B cell (primary cell): ENCODE results near the gene BBS1. TPM values are rescaled to one million over a fixed set of nuclear protein-coding genes. Genes with fewer than 3 reads are reported as not detected.

Experiments
- ATAC-seq: fragments of 200-7000 bp; cut with Tn5 transposase; one replicate; pipeline ENCODE4 v1.10.0; 2021; ENCODE audit warnings: low read depth, mild to moderate bottlenecking, moderate number of reproducible peaks, moderate library complexity
- CTCF ChIA-PET: fragments of 350-600 bp; sonication (Branson Sonifier 250); formaldehyde crosslinking; loops from one replicate; lab custom pipeline; 2021; ENCODE audit warnings: antibody characterized with exemption, inconsistent platforms; lab: Charles Lee
- POLR2A ChIA-PET: fragments of 350-600 bp; sonication (Branson Sonifier 250); formaldehyde crosslinking; loops from one replicate; lab custom pipeline; 2021; ENCODE audit warnings: antibody characterized with exemption; lab: Charles Lee
- DNase-seq: peaks from one replicate; pipeline ENCODE4 v3.0.0; 2013
- H2AFZ ChIP-seq: 2 replicates; pipeline ENCODE4 v1.6.1; 2012; ENCODE audit warnings: mild to moderate bottlenecking, low read depth, low read length; ENCODE audit not compliant: insufficient read depth, poor library complexity, severe bottlenecking
- H3K27ac ChIP-seq, 2 donors: 1 replicate in 1 of 2; 2 replicates in 1 of 2; pipeline ENCODE4 v1.5.1; 2012 to 2013; ENCODE audit warnings: low read length in 2 of 2, mild to moderate bottlenecking in 2 of 2, moderate library complexity in 1 of 2
- H3K27me3 ChIP-seq, 4 experiments: fragments of 200-600 bp in 1 of 4; sonication (generic) in 1 of 4; replicated peaks in 1 of 4; 1 replicate in 2 of 4; 2 replicates in 2 of 4; pipeline versions ENCODE4 v1.6.1 to v1.7.0; 2013 to 2016; ENCODE audit warnings: low read length in 3 of 4, mild to moderate bottlenecking in 2 of 4, mixed read lengths in 1 of 4, moderate library complexity in 1 of 4; ENCODE audit not compliant: insufficient read depth in 4 of 4, control insufficient read depth in 3 of 4; ENCODE audit errors: control extremely low read depth in 1 of 4
- H3K36me3 ChIP-seq, 2 experiments: replicated peaks in 1 of 2; 1 replicate in 1 of 2; 2 replicates in 1 of 2; pipeline versions ENCODE4 v1.6.1 to v1.7.1; 2013; ENCODE audit warnings: low read length in 1 of 2; ENCODE audit not compliant: insufficient read depth in 2 of 2, control insufficient read depth in 1 of 2; ENCODE audit errors: control extremely low read depth in 1 of 2, extremely low read depth in 1 of 2
- H3K4me1 ChIP-seq, 2 donors: fragments of 200-600 bp in 1 of 2; sonication (generic) in 1 of 2; 1 replicate in 1 of 2; 2 replicates in 1 of 2; pipeline versions ENCODE4 v1.5.1 to v1.6.1; 2013 to 2017; ENCODE audit warnings: low read length in 2 of 2; ENCODE audit not compliant: control insufficient read depth in 2 of 2, insufficient read depth in 2 of 2
- H3K4me2 ChIP-seq: replicated peaks from 2 replicates; pipeline ENCODE3; 2012; ENCODE audit warnings: mild to moderate bottlenecking, low read depth, low read length; ENCODE audit not compliant: poor library complexity, severe bottlenecking
- H3K4me3 ChIP-seq, 5 experiments: fragments of 200-600 bp in 1 of 5; sonication (generic) in 1 of 5; 1 replicate in 3 of 5; 2 replicates in 2 of 5; pipeline versions ENCODE4 v1.5.1 to v1.7.0; 2011 to 2016; ENCODE audit warnings: low read length in 4 of 5, mild to moderate bottlenecking in 4 of 5, low read depth in 2 of 5, control low read depth in 1 of 5, moderate library complexity in 1 of 5; ENCODE audit not compliant: insufficient read depth in 1 of 5; ENCODE audit errors: control extremely low read depth in 1 of 5, extremely low read depth in 1 of 5
- H3K79me2 ChIP-seq: fragments of 200-600 bp; sonication (generic); one replicate; pipeline ENCODE4 v1.6.0; 2016; ENCODE audit warnings: low read length; ENCODE audit not compliant: control insufficient read depth, insufficient read depth
- H3K9ac ChIP-seq: fragments of 200-600 bp; sonication (generic); 2 replicates; pipeline ENCODE4 v1.6.1; 2017; ENCODE audit warnings: mild to moderate bottlenecking, low read length, moderate library complexity
- H3K9me3 ChIP-seq, 3 donors: one replicate each; pipeline versions ENCODE4 v1.6.1 to v1.7.1; 2013; ENCODE audit warnings: low read length in 2 of 3; ENCODE audit not compliant: control insufficient read depth in 2 of 3, insufficient read depth in 1 of 3; ENCODE audit errors: control extremely low read depth in 1 of 3
- H4K20me1 ChIP-seq: 2 replicates; pipeline ENCODE4 v1.6.0; 2012; ENCODE audit warnings: mild to moderate bottlenecking, low read length; ENCODE audit not compliant: insufficient read depth, control insufficient read depth, poor library complexity, severe bottlenecking
- H3K27ac Mint-ChIP-seq: one replicate; pipeline ENCODE4 v1.8.0; 2021; ENCODE audit warnings: mixed read lengths
- H3K27me3 Mint-ChIP-seq: one replicate; pipeline ENCODE4 v1.8.0; 2021; ENCODE audit warnings: mixed read lengths
- H3K4me1 Mint-ChIP-seq: one replicate; pipeline ENCODE4 v1.8.0; 2021; ENCODE audit warnings: mixed read lengths
- H3K4me3 Mint-ChIP-seq: one replicate; pipeline ENCODE4 v1.8.0; 2021; ENCODE audit warnings: mixed read lengths
- H3K9me3 Mint-ChIP-seq: one replicate; pipeline ENCODE4 v1.8.0; 2022; ENCODE audit warnings: mixed read lengths; ENCODE audit not compliant: insufficient read depth
- CTCF ChIP-seq: fragments of 200-600 bp; IDR thresholded peaks from one replicate; pipeline ENCODE4 v1.8.0; 2022; ENCODE audit warnings: antibody characterized with exemption, mild to moderate bottlenecking
- EZH2 ChIP-seq: IDR thresholded peaks from 2 replicates; pipeline ENCODE4 v1.6.1; 2012; ENCODE audit warnings: borderline replicate concordance, low read depth, mild to moderate bottlenecking, moderate library complexity, low read length; ENCODE audit not compliant: insufficient read depth, poor library complexity, severe bottlenecking
- WGBS: methylation state at CpG from one replicate; pipeline ENCODE4 v1.1.5; 2013; ENCODE audit warnings: missing lambda C conversion rate; ENCODE audit not compliant: insufficient coverage; 5-methylcytosine and 5-hydroxymethylcytosine counted together
- intact Hi-C: fragments of 100-400 bp; cut with micrococcal nuclease; formaldehyde crosslinking; loops from one replicate; pipeline ENCODE4 v1.10.0; 2022
- polyA plus RNA-seq: library from polyadenylated mRNA; depleted of rRNA; stranded (reverse); fragments of >200 nt; gene quantifications from 2 replicates; pipeline ENCODE4 v1.2.3, GENCODE V29; 2012
- total RNA-seq, 2 donors: library from RNA; stranded (reverse); fragments of 120-200 nt in 1 of 2; gene quantifications; 1 replicate in 1 of 2; 2 replicates in 1 of 2; pipeline versions ENCODE4 v1.2.3 to v1.2.4, GENCODE V29; 2013 to 2022

Gene BBS1
- total and polyA plus RNA-seq, 2 donors (not counting 1 experiment from before 2014, with no cell fraction given): 20.4 to 52.5 TPM

- peaks cover 1 to 17% of the 10 kb centered on the region in 2 experiments for H3K36me3 ChIP-seq
- no peaks in the 10 kb centered on the region for H3K4me1 ChIP-seq
- H2AFZ ChIP-seq: no peak overlapping the region
- Mint-ChIP-seq H3K27ac (no peak overlapping the region), H3K4me3 (no peak overlapping the region), H3K27me3 (no peaks in the 10 kb centered on the region), H3K9me3 (no peaks in the 10 kb centered on the region), H3K4me1 (no peaks in the 10 kb centered on the region)
- CTCF ChIA-PET: no interaction called here
- ATAC-seq: no peak
- no peaks in the 10 kb centered on the region for H4K20me1 ChIP-seq
- 92% methylated on average over 6 of the region's 10 CpGs for WGBS
- H3K9me3 ChIP-seq: no peaks in the 10 kb centered on the region
- H3K4me3 ChIP-seq: no peak overlapping the region
- POLR2A ChIA-PET: no interaction called here
- intact Hi-C loops: no loop called here
- no peak overlapping the region for H3K9ac ChIP-seq
- no peak for DNase-seq
- H3K79me2 ChIP-seq: no peaks in the 10 kb centered on the region
- H3K27ac ChIP-seq: no peak overlapping the region
- no peak for TF ChIP-seq CTCF
- TF ChIP-seq EZH2: no peak
- no peaks in the 10 kb centered on the region for H3K27me3 ChIP-seq
- H3K4me2 ChIP-seq: no peak overlapping the region
Observed at GRCh38 chr11:66530927-66531709, 20.7 kb downstream of the BBS1 start.

GRCh38 chr11:66531841-66532240 is 21.4 kb downstream of the BBS1 start:
- no peak for DNase-seq
- intact Hi-C loops: no loop called here
- Histone ChIP-seq H3K4me3 (no peak overlapping the region), H3K9me3 (no peaks in the 10 kb centered on the region), H2AFZ (no peak overlapping the region), H4K20me1 (no peaks in the 10 kb centered on the region), H3K36me3 (peaks cover 1 to 14% of the 10 kb centered on the region in 2 experiments), H3K79me2 (no peaks in the 10 kb centered on the region), H3K9ac (no peak overlapping the region), H3K4me2 (no peak overlapping the region), H3K27ac (no peak overlapping the region), H3K4me1 (no peaks in the 10 kb centered on the region), H3K27me3 (no peaks in the 10 kb centered on the region)
- Mint-ChIP-seq H3K27me3 (no peaks in the 10 kb centered on the region), H3K4me3 (no peak overlapping the region), H3K9me3 (no peaks in the 10 kb centered on the region), H3K4me1 (no peaks in the 10 kb centered on the region), H3K27ac (no peak overlapping the region)
- ATAC-seq: no peak
- TF ChIP-seq EZH2 (no peak), CTCF (no peak)
- WGBS: 96% methylated on average over 10 of the region's 11 CpGs
- ChIA-PET POLR2A (no interaction called here), CTCF (no interaction called here)
